NK-92 (cell line): ENCODE data around the gene TYW1B.
"Not testable (repeated sequence)": the region's sequence is repeated elsewhere in the genome, so short reads cannot be mapped to it uniquely, and the experiment has no call there.

Experiments used
- DNase-seq: peaks from one replicate; lab custom pipeline; 2025; ENCODE audit not compliant: unreplicated experiment; lab: John Stamatoyannopoulos, UW

Gene TYW1B

DNA sequence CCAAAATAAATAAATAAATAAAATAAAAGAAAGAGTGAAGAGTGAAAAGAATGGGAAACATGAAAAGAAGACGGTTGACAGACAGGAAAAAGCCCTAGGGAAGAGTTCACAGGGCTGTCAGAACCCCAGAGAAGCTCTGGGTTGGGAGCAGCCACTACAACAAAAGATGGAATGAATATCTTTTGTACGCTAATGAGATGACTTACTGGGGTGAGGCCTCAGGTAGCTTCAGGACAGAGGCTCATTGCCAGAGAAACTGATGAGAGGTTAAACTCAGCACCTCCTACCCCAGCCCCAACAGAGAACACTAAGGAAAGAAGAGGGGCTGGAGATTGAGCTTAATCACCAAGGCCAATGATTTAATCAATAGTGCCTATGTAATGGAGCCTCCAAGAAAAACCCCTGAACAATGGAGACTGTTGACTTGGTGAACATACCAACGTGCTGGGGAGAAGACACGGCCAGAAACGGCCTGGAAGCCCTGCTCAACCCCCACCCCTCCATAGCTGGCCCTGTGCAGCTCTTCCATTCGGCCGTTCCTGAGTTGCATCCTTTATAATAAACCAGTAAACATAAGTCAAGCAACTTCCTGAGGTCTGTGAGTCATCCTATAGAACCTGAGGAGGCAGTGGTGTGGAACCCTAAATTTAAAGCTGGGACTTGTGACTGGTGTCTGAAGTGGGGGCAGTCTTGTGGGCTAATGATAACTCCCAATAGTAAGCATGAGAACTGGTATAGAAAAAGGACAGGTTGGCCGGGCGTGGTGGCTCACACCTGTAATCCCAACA lies 11.4 kb downstream of the TYW1B start:
- DNase-seq = not testable (repeated sequence)

DNA sequence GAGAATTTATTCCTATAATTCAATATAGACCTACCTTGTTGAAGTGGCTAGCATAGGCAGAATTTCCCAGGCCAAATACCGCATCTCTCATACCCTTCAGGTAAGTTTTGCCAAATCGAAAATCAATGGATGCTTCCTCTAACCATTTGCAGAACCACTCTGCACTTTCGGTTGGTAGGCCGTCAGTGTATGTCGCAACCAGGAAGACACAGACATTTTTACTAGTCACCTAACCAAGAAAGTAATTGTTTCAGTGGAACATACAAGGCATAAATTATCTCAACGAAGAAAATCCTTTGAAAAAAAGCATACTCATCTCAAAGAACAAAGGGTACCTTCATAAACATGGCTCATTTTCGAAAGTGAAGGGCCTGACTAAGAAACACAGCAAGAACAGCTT lies 17.6 kb downstream of the TYW1B start:
- not testable (repeated sequence) for DNase-seq

DNA sequence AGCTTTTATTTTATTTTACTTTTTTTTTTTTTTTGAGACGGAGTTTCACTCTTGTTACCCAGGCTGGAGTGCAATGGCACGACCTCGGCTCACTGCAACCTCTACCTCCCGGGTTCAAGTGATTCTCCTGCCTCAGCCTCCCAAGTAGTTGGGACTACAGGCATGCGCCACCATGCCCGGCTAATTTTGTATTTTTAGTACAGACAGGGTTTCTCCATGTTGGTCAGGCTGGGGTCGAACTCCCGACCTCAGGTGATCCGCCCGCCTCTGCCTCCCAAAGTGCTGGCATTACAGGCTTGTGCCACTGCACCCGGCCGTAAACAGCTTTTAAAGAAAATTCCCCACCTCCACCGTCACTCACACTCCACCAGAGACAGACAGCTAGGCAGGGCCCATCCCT lies 19.5 kb downstream of the TYW1B start:
- DNase-seq = not testable (repeated sequence)

DNA sequence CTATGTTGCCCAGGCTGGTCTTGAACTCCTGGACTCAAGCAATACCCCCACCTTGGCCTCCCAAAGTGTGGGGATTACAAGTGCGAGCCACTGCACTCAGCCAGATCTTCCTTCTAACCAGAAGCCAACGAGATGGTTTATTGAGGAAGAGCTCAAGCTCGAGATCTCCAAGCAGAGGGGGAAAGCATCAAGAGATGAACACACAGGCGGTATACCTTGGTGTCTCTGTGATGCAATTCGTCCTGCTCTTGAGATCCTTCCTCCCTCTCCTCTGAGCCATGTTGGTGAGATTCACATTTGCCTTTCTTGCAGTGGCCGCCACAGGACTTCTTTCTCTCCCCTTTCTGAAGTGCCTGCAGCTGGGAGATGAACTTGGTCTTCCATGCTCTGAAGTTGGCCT lies 21.1 kb downstream of the TYW1B start:
- not testable (repeated sequence) for DNase-seq

DNA sequence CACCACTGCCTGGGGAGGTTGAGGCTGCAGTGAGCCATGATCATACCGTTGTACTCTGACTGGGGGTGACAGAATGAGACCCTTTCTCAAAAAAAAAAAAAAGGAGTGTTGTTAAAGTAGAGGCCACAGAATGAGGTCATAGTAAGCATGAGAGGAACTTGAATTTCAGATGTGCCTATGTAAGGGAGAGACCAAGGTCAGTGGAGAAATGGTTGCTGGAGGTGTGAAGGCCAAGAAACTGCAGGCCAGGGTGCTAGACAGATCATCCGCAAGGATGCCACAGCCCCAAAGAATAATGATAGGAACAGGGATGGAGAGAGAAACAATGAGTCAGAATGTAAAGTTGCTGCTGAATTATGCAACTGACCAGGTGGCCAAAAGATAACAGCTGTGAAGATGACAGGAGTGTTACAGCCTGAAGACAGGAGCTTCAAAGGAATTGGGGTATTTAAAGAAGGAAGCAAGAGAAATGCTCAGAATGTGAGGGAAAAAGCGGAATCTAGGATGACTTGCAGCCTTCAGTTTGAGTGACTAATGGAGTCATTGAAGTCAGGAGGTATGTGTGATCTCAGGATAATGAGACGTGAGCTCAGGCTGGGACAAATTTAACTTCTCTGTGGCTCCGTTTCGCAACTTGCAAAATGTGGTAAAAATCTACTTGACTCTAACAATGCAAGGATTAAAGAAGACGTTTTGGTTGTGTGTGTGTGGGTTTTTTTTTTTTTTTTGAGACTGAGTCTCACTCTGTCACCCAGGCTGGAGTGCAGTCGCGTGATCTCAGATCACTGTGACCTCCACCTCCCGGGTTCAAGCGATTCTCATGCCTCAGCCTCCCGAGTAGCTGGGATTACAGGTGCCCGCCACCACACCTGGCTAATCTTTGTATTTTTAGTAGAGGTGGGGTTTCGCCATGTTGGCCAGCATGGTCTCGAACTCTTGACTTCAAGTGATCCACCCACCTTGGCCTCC lies 22.2 kb downstream of the TYW1B start:
- DNase-seq = no peak

DNA sequence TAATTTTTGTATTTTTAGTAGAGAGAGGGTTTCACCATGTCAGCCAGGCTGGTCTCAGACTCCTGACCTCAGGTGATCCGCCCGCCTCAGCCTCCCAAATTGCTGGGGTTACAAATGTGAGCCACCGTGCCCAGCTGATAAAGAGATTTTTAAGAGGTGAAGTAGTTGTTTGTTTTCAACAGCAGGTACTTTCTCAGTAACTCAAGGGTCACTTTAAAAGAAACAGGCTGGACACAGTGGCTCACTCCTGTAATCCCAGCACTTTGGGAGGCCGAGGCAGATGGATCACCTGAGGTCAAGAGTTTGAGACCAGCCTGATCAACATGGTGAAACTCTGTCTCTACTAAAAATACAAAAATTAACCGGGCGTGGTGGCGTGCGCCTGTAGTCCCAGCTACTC lies 24.2 kb downstream of the TYW1B start:
- not testable (repeated sequence) for DNase-seq

DNA sequence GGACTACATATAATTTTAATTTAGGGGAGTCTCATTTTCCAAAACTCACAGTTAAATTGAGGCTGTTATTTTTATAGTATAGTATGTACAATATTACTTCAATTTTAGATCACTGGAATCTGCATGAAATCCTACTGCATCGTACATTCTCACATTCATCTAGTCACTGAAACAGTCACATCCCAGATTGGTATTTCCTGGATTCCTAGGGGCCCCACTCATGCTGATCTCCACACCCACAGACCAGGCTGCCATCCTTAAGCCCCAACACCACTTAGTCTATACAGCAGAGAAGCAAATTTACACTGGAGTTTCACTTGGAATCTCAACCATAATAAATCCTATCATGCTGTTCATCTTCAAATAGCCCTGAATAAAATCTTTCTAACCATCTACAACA lies 26.4 kb downstream of the TYW1B start:
- not testable (repeated sequence) for DNase-seq

DNA sequence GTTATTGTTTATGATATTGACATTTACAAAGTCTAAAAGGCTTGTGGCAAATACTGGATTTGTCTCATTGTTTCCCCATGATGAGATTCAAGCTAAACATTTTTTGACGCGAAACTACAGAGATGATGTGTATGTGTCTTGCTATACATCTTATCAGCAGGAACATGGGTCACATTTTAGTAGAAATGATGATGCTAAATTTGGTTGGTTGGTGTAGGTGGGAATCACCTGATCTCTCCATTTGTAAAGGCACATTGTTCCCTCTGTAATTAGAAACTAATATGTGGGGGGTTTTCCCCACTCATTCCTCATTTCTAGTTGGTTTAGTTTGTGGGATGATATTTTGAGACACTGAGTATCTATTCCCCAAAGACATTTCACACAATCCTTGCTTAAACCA lies 32.6 kb downstream of the TYW1B start:
- not testable (repeated sequence) for DNase-seq

DNA sequence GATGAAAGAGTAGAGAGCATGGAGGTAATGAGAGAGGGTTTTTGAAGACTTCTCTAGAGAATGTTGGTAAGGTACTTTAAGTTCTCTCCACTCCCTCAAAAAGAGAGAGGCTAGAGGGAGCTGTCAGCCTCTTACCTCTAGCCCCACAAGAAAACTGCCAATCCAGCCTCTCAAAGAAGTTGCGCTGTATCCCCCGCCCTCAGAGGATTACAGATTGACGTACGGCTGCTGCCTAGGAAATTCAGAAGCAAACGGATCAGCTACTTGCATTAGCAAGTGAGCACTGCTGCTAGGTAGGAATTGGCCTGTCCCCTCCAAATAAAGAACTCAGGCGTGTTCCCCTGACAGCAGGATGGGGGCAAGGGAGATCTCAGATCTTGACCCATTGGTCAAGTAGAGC lies 34.2 kb downstream of the TYW1B start:
- DNase-seq = no peak

DNA sequence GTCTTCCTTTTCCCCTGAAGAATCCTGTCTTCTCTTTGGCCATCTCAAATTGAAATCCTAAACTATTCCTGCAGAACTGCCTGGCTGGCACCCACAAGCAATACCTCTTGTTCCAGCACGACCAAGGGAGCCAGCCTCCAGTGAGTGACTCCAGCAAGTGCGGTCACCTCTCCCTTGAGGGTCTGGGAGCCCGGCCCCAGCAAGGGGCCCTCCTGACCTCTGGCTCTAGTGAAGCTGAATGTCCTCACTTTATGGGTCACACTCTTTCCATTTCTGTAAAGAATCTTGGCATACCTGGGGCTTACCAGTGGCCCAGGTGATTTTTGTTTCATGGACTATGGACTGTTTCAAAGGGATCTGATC lies 37.3 kb downstream of the TYW1B start:
- DNase-seq = not testable (repeated sequence)

DNA sequence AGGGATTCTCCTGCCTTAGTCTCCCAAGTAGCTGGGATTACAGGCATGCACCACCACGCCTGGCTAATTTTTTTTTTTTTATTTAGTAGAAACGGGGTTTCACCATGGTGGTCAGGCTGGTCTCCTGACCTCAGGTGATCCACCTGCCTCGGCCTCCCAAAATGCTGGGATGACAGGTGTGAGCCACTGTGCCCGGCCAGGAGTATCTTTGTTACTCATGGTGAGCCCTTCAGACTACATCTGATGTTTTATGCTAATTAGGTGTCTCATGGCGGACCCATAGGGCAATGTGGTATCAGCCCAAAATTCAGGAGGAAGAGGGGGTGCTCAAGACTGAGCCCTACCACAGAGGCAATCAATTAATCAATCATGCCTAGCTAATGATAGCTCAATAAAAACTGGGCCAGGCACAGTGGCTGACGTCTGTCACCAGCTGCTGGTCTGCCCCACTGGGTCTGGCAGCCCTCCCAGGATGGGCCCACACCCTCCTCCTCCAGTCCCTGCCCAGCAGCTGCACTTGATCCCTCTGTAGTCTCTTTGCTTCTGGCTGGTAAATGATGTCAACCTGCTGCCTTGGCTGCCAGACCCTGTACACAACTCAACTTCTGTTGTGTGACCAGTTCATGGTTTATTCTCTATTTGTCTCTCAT lies 37.8 kb downstream of the TYW1B start:
- not testable (repeated sequence) for DNase-seq

DNA sequence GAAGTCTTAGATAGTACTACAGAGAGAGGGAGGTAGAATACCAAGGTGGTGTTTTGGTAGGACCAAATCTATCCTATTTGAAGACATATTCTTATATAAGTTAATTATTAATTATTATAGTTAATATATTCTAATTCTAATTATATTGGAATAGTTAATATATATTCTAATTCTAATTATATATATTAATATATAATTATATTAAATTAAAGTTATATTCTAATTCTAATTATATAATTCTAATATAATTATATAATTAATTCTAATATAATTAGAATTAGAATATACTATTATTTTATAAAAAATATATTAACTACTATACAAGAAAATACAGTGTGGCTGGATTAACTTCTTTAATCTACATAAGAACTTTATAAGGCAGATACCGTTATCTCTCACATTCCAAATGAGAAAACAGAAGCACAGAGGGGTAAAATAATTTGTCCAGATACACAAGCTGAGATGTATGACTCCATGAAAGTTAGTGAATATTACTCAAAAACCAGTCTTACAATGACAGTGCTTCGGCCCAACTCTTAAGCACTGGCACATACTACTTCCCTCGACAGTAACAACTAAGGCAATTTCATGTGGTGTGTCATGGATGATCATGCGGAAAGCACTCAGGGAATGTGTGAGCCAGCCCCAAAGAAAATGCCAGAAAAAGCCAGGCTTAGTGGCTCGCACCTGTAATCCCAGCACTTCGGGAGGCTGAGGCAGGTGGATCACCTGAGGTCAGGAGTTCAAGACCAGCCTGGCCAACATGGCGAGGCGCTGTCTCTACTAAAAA lies 42.6 kb downstream of the TYW1B start:
- DNase-seq = no peak

DNA sequence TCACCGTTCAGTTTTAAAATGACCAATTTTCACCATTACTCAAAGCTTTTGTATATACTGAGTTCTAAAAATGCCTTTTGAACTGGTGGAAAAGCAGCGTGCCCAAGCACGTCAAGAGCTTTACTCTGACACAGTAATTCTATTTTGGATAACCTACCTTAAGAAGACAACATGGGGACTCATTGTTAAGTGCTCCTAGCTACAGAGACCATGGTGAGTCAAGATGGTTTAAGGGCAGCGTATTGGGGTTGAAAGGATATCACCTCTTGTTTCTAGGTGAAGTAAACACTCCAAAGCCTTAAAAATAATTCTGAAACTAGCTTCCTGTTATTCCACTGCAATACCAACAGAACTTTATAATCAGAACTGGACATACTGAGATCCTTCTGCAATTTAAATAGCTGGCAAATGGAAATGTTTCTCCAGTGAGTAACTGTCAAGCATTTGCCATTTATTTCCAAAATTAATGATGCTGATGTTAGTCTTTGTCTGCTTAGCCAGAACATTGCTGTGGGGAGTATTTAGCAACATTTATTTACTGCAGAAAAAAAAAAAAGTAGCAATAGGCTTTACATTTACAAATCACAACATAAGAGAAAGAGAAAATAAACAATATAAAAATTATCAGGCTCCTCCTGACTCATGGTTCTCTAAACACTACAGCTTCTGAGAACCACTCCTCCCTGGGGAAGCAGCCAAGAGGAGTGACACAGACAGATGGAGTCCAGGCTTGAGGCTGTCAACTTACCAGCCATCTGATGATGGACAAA lies 44.2 kb downstream of the TYW1B start:
- DNase-seq = not testable (repeated sequence)

DNA sequence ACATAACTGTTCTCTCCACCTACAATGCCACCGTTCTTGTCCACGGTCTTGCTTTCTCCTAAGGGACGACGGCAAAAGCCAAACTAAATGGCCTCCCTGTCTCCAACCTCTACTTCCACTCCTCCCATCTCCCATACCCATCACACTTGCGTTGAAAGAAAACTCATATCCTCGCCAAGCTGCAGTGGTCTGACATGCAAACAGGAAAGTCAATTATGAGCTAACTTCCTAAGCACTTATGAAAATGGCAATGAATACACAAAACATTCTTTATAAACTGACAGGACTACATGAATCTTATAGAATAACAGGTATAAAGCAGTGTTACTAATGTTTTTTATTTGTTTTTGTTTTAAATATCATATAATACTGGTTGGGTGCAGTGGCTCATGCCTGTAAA lies 46.4 kb downstream of the TYW1B start:
- no peak for DNase-seq

DNA sequence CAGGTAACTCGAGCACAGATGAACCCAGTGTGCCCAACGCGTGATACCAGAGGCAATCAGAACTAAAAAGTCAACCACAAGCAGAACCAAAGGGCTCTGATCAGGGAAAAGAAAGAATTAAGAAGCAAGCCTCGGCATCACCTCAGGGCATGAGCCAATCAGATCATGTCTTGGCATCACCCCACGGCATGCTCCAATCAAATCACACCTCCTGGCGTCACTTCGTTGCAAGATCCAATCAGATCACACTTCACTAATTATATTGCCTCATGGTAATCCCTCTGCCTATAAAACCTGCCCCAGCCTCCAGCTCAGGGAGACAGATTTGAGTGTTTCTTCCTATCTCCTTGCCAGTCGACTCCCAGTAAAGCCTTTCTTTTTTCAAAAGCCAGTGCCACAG lies 46.8 kb downstream of the TYW1B start:
- no peak for DNase-seq

DNA sequence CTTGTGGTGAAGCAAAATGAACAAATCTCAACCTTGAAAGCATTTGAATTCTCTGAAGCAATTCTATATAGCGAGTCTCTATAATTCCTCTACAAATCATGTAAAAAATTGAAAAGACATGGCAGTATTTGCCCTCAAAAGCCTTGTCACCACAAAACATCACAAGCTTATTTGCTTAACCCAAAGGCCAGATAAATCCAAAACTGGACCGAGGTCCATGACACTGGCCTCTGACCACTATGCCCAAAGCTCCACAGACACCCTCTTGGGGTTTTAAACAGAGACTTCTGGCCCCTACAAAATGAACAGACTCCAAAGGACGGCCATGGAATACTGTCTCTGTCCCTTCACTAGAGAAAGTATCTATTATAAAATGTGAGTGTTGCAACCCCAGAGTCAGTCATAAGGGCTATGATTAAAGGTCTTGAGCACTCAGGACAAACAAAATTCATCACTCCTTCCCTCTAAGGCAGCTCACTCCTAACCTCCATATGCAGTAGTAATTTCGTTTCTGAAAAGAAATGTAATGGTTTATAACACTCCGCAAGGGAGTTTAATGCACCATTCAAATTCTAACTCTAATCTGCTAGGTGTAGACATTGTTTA lies 47.6 kb downstream of the TYW1B start:
- not testable (repeated sequence) for DNase-seq

DNA sequence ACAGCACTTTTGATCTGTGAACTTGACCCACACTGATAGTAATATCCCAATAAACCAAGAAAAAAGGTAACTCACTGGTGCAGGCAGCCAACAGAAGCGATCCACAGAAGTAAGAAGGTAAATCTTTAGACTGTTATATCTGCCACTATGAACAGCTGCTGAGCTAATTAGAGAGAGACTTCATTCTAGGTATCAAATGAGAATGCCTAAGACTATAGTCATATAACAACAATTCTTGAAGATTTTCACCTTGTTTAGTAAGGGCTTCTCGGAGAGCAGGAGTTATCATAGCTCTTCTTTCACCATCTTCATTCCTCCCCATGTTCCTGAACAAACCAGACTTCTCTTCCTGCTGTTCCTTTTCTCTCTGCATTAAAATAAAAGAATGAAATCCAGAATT lies 50.8 kb downstream of the TYW1B start:
- DNase-seq = not testable (repeated sequence)

DNA sequence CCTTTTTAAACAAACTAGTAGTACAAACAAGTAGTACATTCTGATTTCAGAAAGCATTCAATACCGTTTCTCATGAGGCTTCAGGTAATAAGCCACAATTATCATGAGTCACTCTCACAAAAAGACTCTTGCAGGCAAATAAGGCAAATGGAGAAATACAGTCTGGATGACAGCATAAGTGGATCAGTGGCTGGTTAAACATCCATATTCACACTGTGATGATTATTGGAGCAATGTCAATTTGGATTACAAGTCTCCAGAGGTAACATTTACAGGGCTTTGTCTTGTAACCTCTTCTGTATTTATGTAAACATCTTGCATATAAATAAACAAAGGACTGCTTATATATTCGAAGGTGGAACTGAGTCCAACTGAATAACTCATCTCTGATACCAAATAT lies 55.4 kb downstream of the TYW1B start:
- DNase-seq = not testable (repeated sequence)

DNA sequence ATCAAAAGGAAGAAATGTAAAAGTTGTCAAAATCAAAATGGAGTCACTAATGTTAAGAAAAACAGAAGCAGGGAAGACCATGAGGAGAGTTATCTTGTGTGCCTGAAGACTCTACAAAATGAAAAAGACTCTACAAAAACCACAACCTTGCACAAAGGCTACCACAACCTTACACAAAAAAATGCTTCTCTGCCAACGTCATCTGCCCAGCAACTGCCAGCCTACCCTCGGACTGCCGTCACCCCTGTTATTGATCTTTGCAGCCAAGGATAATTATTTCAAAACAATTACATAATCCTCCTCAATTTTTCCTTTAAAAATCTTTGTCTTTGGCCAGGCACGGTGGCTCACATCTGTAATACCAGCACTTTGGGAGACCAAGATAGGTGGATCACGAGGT lies 61.0 kb downstream of the TYW1B start:
- DNase-seq = not testable (repeated sequence)

DNA sequence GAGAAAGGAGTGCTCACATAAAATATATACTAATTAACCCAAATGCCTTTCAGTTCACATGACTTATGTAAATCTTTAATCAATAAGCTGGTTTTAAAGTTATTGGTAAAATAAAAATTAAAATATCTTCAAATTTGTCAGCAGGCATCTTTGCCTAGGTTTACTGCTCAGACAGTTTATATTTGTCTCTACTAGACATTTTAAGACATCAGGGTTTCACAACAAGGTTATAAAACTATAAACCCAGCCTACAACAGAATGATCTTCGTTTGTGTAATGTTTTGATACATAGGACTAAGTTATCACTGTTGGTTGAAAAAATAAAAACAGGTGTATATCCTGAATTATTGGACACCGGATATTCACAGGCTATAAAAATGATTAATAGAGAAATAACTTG lies 67.4 kb downstream of the TYW1B start:
- DNase-seq = no peak
